ENCODE data around the gene UVSSA.

The UVSSA gene, protein sequence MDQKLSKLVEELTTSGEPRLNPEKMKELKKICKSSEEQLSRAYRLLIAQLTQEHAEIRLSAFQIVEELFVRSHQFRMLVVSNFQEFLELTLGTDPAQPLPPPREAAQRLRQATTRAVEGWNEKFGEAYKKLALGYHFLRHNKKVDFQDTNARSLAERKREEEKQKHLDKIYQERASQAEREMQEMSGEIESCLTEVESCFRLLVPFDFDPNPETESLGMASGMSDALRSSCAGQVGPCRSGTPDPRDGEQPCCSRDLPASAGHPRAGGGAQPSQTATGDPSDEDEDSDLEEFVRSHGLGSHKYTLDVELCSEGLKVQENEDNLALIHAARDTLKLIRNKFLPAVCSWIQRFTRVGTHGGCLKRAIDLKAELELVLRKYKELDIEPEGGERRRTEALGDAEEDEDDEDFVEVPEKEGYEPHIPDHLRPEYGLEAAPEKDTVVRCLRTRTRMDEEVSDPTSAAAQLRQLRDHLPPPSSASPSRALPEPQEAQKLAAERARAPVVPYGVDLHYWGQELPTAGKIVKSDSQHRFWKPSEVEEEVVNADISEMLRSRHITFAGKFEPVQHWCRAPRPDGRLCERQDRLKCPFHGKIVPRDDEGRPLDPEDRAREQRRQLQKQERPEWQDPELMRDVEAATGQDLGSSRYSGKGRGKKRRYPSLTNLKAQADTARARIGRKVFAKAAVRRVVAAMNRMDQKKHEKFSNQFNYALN

DNA sequence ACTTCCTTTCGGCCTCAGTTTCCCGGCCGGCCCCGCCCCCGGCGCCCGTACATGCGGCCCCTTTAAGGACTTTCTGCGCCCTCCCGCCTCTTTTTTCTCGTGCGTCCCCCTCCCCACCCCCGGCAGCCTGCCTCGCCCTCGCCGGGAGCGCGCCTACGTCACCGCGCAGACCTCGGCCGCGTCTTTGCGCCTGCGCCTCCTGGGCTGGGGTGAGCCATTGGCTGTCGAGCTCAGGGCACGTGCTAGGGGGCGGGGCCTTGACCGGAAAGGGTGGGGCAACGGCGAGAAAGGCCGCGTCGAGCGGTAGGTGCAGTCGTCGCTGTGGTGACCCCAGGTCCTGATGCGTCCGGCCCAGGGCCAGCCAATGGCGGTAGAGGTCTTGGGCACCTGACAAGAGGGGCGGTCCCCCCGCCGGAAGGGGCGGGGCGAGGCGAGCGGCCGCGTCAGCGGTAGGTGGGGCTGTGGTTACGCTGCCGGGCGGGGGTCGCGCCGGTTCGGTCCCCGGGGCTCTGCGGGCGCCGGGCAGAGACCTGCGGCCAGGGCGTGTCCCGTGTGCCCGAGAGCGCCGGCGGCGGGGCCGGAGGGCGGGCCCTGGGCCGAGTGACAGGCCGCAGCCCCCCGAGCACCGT, at the start of gene UVSSA:
TSS of gene UVSSA (plus strand) at position 428 of the 629 bp plus-strand sequence. CDS start 884 bp downstream, outside the sequence.
- peak; percentile 98 to 100 for DNase-seq

DNA sequence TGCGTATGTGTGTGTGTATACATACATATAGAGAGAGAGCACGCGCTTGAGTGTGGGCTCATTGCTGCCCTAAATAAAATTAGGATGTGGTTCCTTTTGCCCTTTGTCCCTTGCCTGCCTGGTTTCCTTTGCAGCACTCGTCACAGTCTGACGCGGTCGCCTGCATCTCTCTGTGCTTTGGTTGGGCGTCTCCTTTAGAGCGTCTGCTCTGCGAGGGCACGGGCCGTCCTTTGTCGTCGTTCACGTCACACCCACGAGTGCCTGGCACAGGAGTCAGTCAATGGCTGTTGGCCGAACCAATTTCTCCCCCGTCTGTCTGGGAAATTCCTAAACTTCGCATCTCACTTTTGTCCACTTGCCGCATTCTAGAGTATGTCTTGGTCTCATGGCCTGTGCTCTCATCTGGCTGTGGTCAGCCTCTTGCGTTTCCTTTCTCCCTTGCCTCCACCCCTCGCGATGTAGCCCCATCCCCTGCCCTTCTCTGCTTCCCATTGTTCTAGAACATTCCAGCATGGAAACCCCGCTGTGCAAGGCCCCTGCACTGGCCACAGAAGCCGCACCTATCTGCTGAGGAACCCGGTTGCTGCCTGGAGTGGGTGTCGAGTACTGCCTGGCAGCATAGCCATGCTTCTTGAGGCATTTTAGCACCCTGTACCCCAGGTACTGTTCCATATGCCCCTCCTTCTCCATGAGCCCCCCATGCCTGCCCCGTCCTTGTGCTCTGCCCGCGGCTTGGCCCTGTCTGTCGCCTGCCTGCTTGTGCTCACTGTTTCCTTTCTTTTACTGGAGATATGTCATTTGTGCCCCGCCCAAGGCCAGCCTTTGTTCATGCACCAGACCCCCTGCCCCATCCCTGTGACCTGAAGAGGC, 49.3 kb upstream of the UVSSA start:
- DNase-seq, result no peak

DNA sequence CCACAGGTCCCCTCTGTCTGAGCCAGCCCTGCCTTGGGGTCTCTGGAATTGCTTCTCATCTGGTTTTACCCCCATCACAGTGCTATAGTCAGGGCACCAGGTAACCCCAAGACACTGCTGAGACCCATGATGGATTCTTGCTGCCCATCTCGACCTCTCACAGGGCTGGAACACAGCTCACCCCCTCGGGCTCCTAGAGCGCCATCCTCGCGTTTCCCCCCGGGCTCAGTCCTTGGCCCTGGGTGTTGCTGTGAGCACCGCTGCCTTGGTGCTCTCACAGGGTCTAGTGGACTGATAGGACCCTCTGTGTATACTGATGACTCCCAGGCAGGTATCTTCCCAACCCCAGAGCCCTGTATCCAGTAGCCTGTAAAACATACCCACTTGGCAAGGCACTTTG, 48.5 kb upstream of the UVSSA start:
- DNase-seq, result no peak

- no peak for DNase-seq
Observed at GRCh38 chr4:1299301-1299860, 47.6 kb upstream of the UVSSA start.

- peak; percentile 15 to 34 for DNase-seq
Observed at GRCh38 chr4:1300466-1301455, 46.2 kb upstream of the UVSSA start.

- DNase-seq, result no peak
Observed at GRCh38 chr4:1302159-1302558, 44.8 kb upstream of the UVSSA start.

DNA sequence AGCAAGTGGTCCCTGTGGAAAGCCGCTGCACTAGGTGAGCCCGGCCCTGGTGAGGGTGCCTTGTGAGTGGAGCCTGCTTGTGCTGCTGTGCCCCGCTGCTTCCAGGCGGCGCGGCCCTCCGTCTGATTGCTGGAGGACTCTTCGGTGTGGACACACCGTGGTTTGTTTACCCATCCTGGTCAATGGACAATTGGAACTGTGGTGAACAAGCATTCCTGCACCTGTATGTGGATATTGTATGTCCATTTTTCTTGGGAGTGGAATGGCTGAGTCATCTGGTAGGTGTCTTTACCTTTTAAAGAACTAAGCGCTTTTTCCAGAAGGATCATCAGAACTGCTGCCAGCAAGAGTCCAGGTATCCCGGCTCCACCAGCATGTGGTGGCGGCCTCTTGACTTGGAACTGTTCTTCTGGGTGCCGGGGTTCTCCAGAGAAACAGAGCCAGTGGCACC, 41.7 kb upstream of the UVSSA start:
- DNase-seq, result no peak

- no peak for DNase-seq
Observed at GRCh38 chr4:1305781-1306455, 41.1 kb upstream of the UVSSA start.

GRCh38 chr4:1307951-1308735, 38.9 kb upstream of the UVSSA start:
- no peak for DNase-seq

DNA sequence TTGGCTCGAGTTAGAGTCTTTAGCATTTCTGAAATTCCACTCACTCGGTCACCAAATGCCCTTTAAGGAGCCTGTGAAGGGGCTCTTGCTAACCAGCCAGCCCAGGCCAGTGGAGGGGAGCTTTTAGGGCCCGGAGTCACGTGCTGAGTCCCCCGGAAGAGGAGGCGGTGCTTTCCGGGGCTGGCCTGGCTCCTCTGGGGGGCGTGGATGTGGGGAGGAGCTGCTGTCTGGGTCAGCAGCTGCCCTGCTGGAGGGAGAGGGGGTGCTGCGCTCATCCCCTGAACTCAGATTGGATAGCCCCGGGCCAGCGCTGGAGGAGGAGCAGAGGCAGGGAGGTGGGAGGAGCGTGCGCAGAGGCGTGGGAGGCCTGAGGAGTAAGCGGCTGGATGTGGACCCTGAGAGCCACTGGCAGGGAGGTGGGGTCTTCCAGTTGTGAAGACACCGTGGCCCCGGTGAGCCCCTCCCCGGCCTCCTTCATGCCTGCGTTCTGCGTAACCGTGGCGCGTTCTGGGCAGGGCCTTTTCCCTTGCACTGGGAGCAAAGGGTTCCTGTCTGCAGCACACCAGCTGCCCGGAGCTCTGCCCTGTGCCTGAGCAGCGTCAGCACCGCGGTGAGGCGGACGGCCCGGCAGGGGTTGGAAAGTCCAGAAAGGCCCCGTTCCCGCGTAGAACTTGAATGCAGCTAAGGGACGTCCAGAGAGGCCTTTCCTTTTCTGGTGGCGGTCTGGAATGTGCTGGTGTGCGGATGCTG, 37.6 kb upstream of the UVSSA start:
- DNase-seq, result peak; percentile 87

DNA sequence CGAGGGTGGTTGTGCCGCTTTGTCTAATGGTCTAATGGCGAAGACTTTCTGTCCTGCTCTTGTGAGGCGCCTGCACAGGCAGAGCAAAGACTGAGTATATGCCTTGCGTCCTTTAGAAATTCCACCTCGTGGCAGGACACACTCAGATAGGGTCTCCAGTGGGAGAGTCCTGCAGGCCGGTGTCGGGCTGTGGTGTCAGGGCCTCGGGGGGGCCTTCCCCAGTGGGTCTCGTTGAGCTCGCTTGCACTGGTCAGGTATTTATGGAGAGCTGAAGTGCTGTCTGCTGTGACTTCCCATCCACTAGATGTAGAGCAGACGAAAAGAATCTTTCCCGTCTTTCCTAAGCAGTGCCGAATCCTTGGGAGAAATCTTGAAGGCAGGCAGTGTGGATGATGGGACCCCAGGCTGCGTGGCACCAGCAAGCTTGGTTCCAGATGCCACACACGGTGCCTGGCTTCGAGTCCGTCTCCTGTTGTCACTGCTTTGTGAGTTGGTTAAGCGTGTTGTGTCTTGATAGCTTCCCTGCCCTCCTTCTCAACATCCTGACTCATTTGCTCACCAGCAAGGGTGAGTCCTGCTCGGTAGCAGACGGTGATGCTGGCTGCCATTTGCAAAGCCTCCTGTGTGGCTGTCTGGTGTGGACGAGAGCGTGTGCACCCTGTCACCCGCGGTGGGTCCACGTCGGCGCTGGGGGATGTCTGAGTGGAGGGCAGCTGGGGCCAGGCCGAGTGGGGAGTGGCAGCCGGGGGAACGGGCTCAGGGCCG, 36.8 kb upstream of the UVSSA start:
- DNase-seq, result no peak

- no peak for DNase-seq
Observed at GRCh38 chr4:1310796-1311631, 36.0 kb upstream of the UVSSA start.

DNA sequence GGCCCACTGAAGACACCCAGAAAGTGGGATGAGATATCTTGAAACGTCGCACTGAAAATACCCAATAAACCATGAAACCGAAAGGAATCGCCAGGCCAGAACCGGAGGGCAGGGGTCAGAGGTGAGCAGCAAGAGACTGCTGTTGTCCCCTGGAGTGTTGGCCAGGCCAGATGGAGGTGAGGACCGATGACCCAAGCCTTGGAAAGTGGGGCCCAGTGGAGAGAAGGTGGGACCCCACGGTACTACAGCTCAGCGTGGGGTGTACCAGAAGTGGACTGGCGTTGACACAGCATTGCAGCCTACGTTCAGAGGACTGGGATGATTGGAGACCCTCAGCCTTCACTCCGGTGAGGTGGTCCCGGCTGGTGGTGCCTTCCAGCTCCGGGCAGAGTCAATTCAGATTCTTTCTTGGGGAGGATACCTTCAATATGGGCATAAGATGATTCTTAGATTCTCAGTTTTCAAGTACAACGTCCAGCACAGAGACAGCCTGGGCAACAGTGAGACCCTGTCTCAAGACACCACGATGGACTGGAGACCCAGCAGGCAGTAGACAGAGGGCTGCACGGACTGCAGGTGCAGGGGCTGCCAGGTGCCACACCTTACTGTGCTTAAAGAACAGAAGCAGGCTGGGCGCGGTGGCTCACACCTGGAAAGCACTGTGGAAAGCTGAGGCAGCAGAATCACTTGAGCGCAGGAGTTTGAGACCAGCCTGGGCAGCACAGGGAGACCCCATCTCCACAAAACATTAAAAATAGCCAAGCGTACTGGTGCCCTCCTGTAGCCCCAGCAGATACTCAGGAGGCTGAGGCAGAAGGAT, 34.0 kb upstream of the UVSSA start:
- DNase-seq, result no peak

DNA sequence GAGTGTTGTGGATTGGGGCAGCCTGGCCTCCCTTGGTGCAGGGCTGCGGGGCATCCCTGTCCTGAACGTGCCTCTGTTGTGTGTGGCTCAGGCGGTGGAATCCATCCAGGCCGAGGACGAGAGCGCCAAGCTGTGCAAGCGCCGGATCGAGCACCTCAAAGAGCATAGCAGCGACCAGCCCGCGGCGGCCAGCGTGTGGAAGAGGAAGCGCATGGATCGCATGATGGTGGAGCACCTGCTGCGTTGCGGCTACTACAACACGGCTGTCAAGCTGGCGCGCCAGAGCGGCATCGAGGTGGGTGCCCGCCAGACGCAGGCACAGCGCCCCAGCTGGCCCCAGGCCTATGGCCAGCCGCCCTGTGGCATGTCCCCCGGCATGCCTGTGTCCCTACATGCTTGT, 31.7 kb upstream of the UVSSA start:
- DNase-seq, result no peak

- DNase-seq, result no peak
Observed at GRCh38 chr4:1315836-1316536, 31.0 kb upstream of the UVSSA start.

Measured in hippocampal formation (tissue), 2 donors.